ENCODE results near the gene COLEC11. TPM values are rescaled to one million over a fixed set of nuclear protein-coding genes. Genes with fewer than 3 reads are reported as not detected.
"Not testable (repeated sequence)": the region's sequence is repeated elsewhere in the genome, so short reads cannot be mapped to it uniquely, and the experiment has no call there.

The COLEC11 gene
- total and polyA plus RNA-seq, 10 of the 15 experiments (the other 5 are each of a cell fraction or from before 2014, with no cell fraction given): 0.08 to 0.74 (median 0.14) TPM; not detected in 4

DNA sequence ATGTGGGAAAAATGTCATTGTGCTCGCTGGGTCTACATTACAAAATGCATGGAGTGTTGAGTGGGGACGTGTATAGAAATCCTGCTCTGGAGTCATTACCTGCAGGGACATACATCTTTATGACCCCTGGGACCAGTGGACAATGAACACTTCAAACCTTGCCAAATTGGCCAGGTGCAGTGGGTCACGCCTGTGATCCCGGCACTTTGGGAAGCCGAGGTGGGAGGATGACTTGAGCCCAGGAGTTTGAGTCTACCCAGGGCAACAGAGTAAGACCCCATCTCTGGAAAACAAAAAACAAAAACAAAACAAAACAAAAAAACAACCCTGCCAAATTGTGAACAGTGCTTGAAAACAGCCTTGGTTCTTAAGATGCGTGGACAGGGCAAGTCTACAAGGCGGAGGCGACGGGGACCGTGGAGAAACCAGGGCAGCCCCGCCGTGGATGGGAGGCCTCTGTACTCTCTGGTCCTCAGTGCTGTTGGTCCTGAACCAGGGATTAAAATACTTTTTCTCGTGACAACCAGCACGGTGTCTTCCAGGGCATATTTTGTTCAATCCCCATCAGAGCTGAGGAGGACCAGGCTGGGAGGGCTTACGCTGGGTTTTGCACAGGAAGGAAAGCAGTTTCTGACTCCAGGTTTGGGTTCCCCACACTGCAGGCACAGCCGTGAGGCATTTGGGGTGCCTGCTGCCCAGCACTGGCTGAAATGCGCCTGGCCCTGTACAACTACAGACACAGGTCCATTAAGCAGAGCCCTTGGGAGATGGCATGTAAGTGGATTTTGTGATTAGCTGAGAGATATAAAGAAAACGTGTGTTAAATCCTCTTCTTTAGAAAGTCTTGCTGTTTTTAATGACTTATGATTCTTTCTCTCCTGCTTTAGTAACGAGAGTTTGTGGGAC, 13.7 kb downstream of the COLEC11 start (continued):
- TF ChIP-seq, protein P1, sequence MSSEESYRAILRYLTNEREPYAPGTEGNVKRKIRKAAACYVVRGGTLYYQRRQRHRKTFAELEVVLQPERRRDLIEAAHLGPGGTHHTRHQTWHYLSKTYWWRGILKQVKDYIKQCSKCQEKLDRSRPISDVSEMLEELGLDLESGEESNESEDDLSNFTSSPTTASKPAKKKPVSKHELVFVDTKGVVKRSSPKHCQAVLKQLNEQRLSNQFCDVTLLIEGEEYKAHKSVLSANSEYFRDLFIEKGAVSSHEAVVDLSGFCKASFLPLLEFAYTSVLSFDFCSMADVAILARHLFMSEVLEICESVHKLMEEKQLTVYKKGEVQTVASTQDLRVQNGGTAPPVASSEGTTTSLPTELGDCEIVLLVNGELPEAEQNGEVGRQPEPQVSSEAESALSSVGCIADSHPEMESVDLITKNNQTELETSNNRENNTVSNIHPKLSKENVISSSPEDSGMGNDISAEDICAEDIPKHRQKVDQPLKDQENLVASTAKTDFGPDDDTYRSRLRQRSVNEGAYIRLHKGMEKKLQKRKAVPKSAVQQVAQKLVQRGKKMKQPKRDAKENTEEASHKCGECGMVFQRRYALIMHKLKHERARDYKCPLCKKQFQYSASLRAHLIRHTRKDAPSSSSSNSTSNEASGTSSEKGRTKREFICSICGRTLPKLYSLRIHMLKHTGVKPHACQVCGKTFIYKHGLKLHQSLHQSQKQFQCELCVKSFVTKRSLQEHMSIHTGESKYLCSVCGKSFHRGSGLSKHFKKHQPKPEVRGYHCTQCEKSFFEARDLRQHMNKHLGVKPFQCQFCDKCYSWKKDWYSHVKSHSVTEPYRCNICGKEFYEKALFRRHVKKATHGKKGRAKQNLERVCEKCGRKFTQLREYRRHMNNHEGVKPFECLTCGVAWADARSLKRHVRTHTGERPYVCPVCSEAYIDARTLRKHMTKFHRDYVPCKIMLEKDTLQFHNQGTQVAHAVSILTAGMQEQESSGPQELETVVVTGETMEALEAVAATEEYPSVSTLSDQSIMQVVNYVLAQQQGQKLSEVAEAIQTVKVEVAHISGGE (CRISPR knock-in tag; IDR thresholded peaks at IDR 0.05): no peak
- no peak for TF ChIP-seq EP300 (IDR thresholded peaks at IDR 0.05; ENCODE audit: borderline replicate concordance in 1 of 2, control insufficient read depth in 1 of 2, low read depth in 2 of 2, low read length in 2 of 2)

DNA sequence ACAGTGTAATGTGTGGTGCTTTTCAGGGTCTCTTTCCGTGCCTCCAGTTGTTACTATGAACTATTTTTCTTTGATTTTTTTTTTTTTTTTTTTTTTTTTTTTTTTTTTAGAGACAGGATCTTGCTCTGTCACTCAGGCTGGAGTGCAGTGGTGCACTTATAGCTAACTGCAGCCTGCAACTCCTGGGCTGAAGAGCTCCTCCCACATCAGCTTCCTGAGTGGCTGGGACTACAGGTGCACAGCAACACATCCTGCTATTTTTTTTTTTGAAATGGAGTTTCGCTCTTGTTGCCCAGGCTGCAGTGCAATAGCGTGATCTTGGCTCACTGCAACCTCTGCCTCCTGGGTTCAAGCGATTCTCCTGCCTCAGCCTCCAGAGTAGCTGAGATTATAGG, 14.4 kb downstream of the COLEC11 start:
- H2AFZ ChIP-seq (ENCODE audit: control insufficient read depth, low read depth, low read length); H3K36me3 ChIP-seq (ENCODE audit: control insufficient read depth in 2 of 2, insufficient read depth in 2 of 2, low read length in 1 of 2); FAIRE-seq; H3K9ac ChIP-seq (ENCODE audit: control insufficient read depth, insufficient read depth, low read length); H3K27ac ChIP-seq (ENCODE audit: control insufficient read depth, insufficient read depth); DNase-seq (ENCODE audit: low read depth, low spot score); H3K27me3 ChIP-seq (replicated peaks in 1 of 2; ENCODE audit: control insufficient read depth in 2 of 2, insufficient read depth in 2 of 2, low read length in 1 of 2); BruUV-seq (replicated peaks); H3K9me3 ChIP-seq (replicated peaks; ENCODE audit: control insufficient read depth, insufficient read depth, low read length); H3K4me2 ChIP-seq (ENCODE audit: control insufficient read depth, insufficient read depth); H4K20me1 ChIP-seq (ENCODE audit: control insufficient read depth, insufficient read depth); in situ Hi-C loops (cut with MboI); H3K4me3 ChIP-seq; H3K79me2 ChIP-seq (ENCODE audit: control insufficient read depth, insufficient read depth, low read length); intact Hi-C loops (cut with micrococcal nuclease; ENCODE audit: unreplicated experiment): not testable (repeated sequence)
- ChIA-PET POLR2A (interaction anchor here (0.7 to 2.6 kb wide), 3 partner anchors 15 to 45 kb away, joined by 3 to 12 read pairs (median 8); no protein-coding TSS in a partner anchor), RAD21 (ENCODE audit: unreplicated experiment) (interaction anchor here (0.8 to 2.1 kb wide), 2 partner anchors 33 to 42 kb away, joined by 3 to 5 read pairs; no protein-coding TSS in a partner anchor), CTCF (interaction anchor here (0.6 kb wide), 3 partner anchors 9 to 467 kb away, joined by 3 to 4 read pairs (median 4); no protein-coding TSS in a partner anchor), SMC1A (ENCODE audit: uncharacterized antibody, unreplicated experiment) (interaction anchor here (0.6 to 3.8 kb wide), 4 partner anchors 12 to 683 kb away, joined by 3 to 27 read pairs (median 6); no protein-coding TSS in a partner anchor)
- peak; percentile 73 for ATAC-seq
- TF ChIP-seq ZNF384 (IDR thresholded peaks at IDR 0.05; ENCODE audit: borderline replicate concordance, low read depth, low read length): peak; percentile 55; the same call in 1 of the 2 replicates
- TF ChIP-seq, protein P2, sequence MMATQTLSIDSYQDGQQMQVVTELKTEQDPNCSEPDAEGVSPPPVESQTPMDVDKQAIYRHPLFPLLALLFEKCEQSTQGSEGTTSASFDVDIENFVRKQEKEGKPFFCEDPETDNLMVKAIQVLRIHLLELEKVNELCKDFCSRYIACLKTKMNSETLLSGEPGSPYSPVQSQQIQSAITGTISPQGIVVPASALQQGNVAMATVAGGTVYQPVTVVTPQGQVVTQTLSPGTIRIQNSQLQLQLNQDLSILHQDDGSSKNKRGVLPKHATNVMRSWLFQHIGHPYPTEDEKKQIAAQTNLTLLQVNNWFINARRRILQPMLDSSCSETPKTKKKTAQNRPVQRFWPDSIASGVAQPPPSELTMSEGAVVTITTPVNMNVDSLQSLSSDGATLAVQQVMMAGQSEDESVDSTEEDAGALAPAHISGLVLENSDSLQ (IDR thresholded peaks at IDR 0.05): peak; percentile 90
- H3K4me1 ChIP-seq (ENCODE audit: control insufficient read depth, insufficient read depth, low read length): peaks cover 10% of the 10 kb centered on the region
- WGBS (ENCODE audit: insufficient coverage, insufficient replicate concordance, low lambda C conversion rate, missing lambda C conversion rate): 20% methylated on average over 4 of the region's 4 CpGs

Measured in GM12878 (cell line).